H1 (cell line): ENCODE measurements around the gene SMTNL2. TPM values are rescaled to one million over a fixed set of nuclear protein-coding genes. Genes with fewer than 3 reads are reported as not detected.
"Not testable (repeated sequence)": the region's sequence is repeated elsewhere in the genome, so short reads cannot be mapped to it uniquely, and the experiment has no call there.

Experiments used
- CTCF ChIA-PET: fragments of 300-600 bp; sonication (Branson Sonifier 250); formaldehyde crosslinking; loops from one replicate; lab custom pipeline; 2021; ENCODE audit not compliant: partially characterized antibody; lab: Charles Lee
- POLR2A ChIA-PET: fragments of 300-600 bp; sonication (Branson Sonifier 250); formaldehyde crosslinking; loops from one replicate; lab custom pipeline; 2021; ENCODE audit warnings: inconsistent platforms; ENCODE audit not compliant: partially characterized antibody; lab: Charles Lee
- DNase-seq, 2 experiments: peaks; one replicate each; pipeline versions ENCODE4 v3.0.0 to v3.0.0-alpha.2; 2010 to 2022; ENCODE audit warnings: low spot score in 2 of 2, low read depth in 1 of 2, mixed read lengths in 1 of 2
- FAIRE-seq: peaks from 2 replicates; lab custom pipeline; 2011; peaks lifted over from hg19 to GRCh38; lab: Jason Lieb, UNC
- H2AFZ ChIP-seq: 2 replicates; pipeline ENCODE4 v1.8.1; 2012; ENCODE audit warnings: low read length, inconsistent platforms
- H2AK5ac ChIP-seq: 2 replicates; pipeline ENCODE4 v1.6.1; 2013; ENCODE audit warnings: low read depth, low read length
- H2BK120ac ChIP-seq: replicated peaks from 2 replicates; pipeline ENCODE3; 2013; ENCODE audit warnings: low read depth, low read length, inconsistent platforms
- H2BK12ac ChIP-seq: 2 replicates; pipeline ENCODE4 v1.6.1; 2013; ENCODE audit warnings: low read depth, low read length
- H2BK15ac ChIP-seq: 2 replicates; pipeline ENCODE4 v1.6.1; 2013; ENCODE audit warnings: low read length
- H2BK20ac ChIP-seq: 2 replicates; pipeline ENCODE4 v1.6.1; 2013; ENCODE audit warnings: low read length
- H2BK5ac ChIP-seq: 2 replicates; pipeline ENCODE4 v1.6.1; 2013; ENCODE audit warnings: low read depth, low read length
- H3K14ac ChIP-seq: 2 replicates; pipeline ENCODE4 v1.6.1; 2013; ENCODE audit warnings: inconsistent platforms; ENCODE audit not compliant: insufficient read length
- H3K18ac ChIP-seq: 2 replicates; pipeline ENCODE4 v1.6.1; 2013; ENCODE audit warnings: low read length; ENCODE audit errors: extremely low read depth
- H3K23ac ChIP-seq: 2 replicates; pipeline ENCODE4 v1.6.1; 2013; ENCODE audit warnings: inconsistent platforms; ENCODE audit not compliant: insufficient read length
- H3K23me2 ChIP-seq: 2 replicates; pipeline ENCODE4 v1.6.1; 2013; ENCODE audit warnings: low read depth, low read length
- H3K27ac ChIP-seq: 2 replicates; pipeline ENCODE4 v1.6.1; 2011; ENCODE audit warnings: low read depth, low read length, inconsistent platforms
- H3K27me3 ChIP-seq, 4 experiments: replicated peaks in 1 of 4; 1 replicate in 1 of 4; 2 replicates in 3 of 4; pipeline versions ENCODE4 v1.6.1 to v1.8.1; 2011 to 2013; ENCODE audit warnings: low read length in 3 of 4, mild to moderate bottlenecking in 3 of 4, inconsistent platforms in 2 of 4, mixed read lengths in 2 of 4, moderate library complexity in 1 of 4; ENCODE audit not compliant: control insufficient read depth in 3 of 4, insufficient read depth in 3 of 4; ENCODE audit errors: extremely low read depth in 1 of 4
- H3K36me3 ChIP-seq, 4 experiments: 2 replicates each; pipeline versions ENCODE4 v1.6.1 to v1.8.1; 2011 to 2013; ENCODE audit warnings: mild to moderate bottlenecking in 4 of 4, low read length in 3 of 4, moderate library complexity in 2 of 4, control low read depth in 1 of 4, inconsistent platforms in 1 of 4; ENCODE audit not compliant: insufficient read depth in 4 of 4, control insufficient read depth in 2 of 4
- H3K4ac ChIP-seq: replicated peaks from 2 replicates; pipeline ENCODE3; 2013; ENCODE audit warnings: low read length, low read depth, mixed read lengths, inconsistent platforms; ENCODE audit not compliant: insufficient read length
- H3K4me1 ChIP-seq, 4 experiments: replicated peaks in 1 of 4; 1 replicate in 1 of 4; 2 replicates in 3 of 4; pipeline versions ENCODE4 v1.6.1 to v1.8.1; 2011 to 2013; ENCODE audit warnings: low read length in 3 of 4, inconsistent platforms in 2 of 4, mixed read lengths in 1 of 4; ENCODE audit not compliant: insufficient read depth in 4 of 4, control insufficient read depth in 3 of 4
- H3K4me2 ChIP-seq, 2 experiments: 2 replicates each; pipeline versions ENCODE4 v1.6.1 to v1.8.1; 2011 to 2013; ENCODE audit warnings: low read depth in 2 of 2, low read length in 2 of 2, control low read depth in 1 of 2, inconsistent platforms in 1 of 2, mild to moderate bottlenecking in 1 of 2; ENCODE audit not compliant: insufficient read depth in 1 of 2
- H3K4me3 ChIP-seq, 4 experiments: fragments of 200-600, 300-600 bp in 1 of 4; sonication (generic), shearing (Covaris generic), sonication (Bioruptor Twin) in 1 of 4; 2 replicates each; pipeline versions ENCODE4 v1.5.1 to v1.8.1; 2011 to 2016; ENCODE audit warnings: low read length in 4 of 4, low read depth in 3 of 4, control low read depth in 2 of 4, inconsistent platforms in 2 of 4, mild to moderate bottlenecking in 2 of 4, mixed read lengths in 1 of 4, moderate library complexity in 1 of 4; ENCODE audit not compliant: insufficient read depth in 2 of 4; ENCODE audit errors: extremely low read depth in 1 of 4
- H3K56ac ChIP-seq: replicated peaks from 2 replicates; pipeline ENCODE3; 2013; ENCODE audit warnings: low read depth, mild to moderate bottlenecking, mixed read lengths, low read length, inconsistent platforms; ENCODE audit not compliant: insufficient read length
- H3K79me1 ChIP-seq: 2 replicates; pipeline ENCODE4 v1.6.1; 2013; ENCODE audit warnings: low read depth, low read length, control low read depth
- H3K79me2 ChIP-seq, 2 experiments: 2 replicates each; pipeline versions ENCODE4 v1.6.1 to v1.8.1; 2012 to 2013; ENCODE audit warnings: low read length in 2 of 2, mild to moderate bottlenecking in 2 of 2, inconsistent platforms in 1 of 2; ENCODE audit not compliant: insufficient read depth in 2 of 2, control insufficient read depth in 1 of 2
- H3K9ac ChIP-seq, 4 experiments: replicated peaks in 1 of 4; 1 replicate in 1 of 4; 2 replicates in 3 of 4; pipeline versions ENCODE4 v1.6.1 to v1.8.1; 2011 to 2013; ENCODE audit warnings: low read depth in 3 of 4, low read length in 3 of 4, control low read depth in 2 of 4, mild to moderate bottlenecking in 2 of 4, moderate library complexity in 2 of 4, inconsistent platforms in 1 of 4; ENCODE audit errors: extremely low read depth in 1 of 4
- H3K9me3 ChIP-seq, 2 experiments: 2 replicates each; pipeline versions ENCODE4 v1.6.1 to v1.8.1; 2012 to 2013; ENCODE audit warnings: mild to moderate bottlenecking in 2 of 2, moderate library complexity in 2 of 2, control low read depth in 1 of 2, inconsistent platforms in 1 of 2, low read depth in 1 of 2, low read length in 1 of 2, mixed read lengths in 1 of 2; ENCODE audit not compliant: insufficient read depth in 2 of 2
- H4K20me1 ChIP-seq, 2 experiments: replicated peaks in 1 of 2; 2 replicates each; pipeline versions ENCODE3 to v1.8.1; 2011 to 2013; ENCODE audit warnings: inconsistent platforms in 2 of 2, low read length in 2 of 2, mild to moderate bottlenecking in 1 of 2; ENCODE audit not compliant: insufficient read depth in 2 of 2, control insufficient read depth in 1 of 2
- H4K5ac ChIP-seq: 2 replicates; pipeline ENCODE4 v1.6.1; 2013; ENCODE audit warnings: low read length, low read depth, mixed read lengths, inconsistent platforms; ENCODE audit not compliant: insufficient read length
- H4K8ac ChIP-seq: 2 replicates; pipeline ENCODE4 v1.8.0; 2013; ENCODE audit warnings: mild to moderate bottlenecking, moderate library complexity, low read length, inconsistent platforms; ENCODE audit not compliant: insufficient read depth; ENCODE audit errors: extremely low read depth
- H4K91ac ChIP-seq: replicated peaks from 2 replicates; pipeline ENCODE3; 2013; ENCODE audit warnings: low read length, mixed read lengths, inconsistent platforms; ENCODE audit not compliant: insufficient read length
- WGBS, 2 experiments: shearing (Covaris generic) in 1 of 2; methylation state at CpG; one replicate each; pipeline versions ENCODE4 v1.1.6 to v1.1.7; 2013 to 2015; ENCODE audit warnings: low lambda C conversion rate in 2 of 2, mixed read lengths in 2 of 2, inconsistent platforms in 1 of 2, low coverage in 1 of 2, missing lambda C conversion rate in 1 of 2; ENCODE audit not compliant: insufficient replicate concordance in 2 of 2, insufficient coverage in 1 of 2, insufficient read length in 1 of 2; ENCODE audit errors: extremely low coverage in 1 of 2, missing lambda C conversion rate in 1 of 2; 5-methylcytosine and 5-hydroxymethylcytosine counted together
- polyA plus RNA-seq, 7 experiments: library from polyadenylated mRNA; depleted of rRNA in 3 of 7; stranded (reverse) in 5 of 7; unstranded in 2 of 7; fragments of >200 nt in 5 of 7; fragments of 200-250 nt in 2 of 7; gene quantifications; 1 replicate in 5 of 7; 2 replicates in 1 of 7; 4 replicates in 1 of 7; pipeline versions ENCODE4 v1.2.1 to v1.2.3, GENCODE V29; 2011 to 2013; ENCODE audit warnings: missing spikeins in 2 of 7, mixed read lengths in 2 of 7
- total RNA-seq: library from RNA; stranded (reverse); fragmentation: NEBNext Ultra II Directional; extraction: Animal tissue kit (Norgen Biotek cat#: 25700); gene quantifications from 2 replicates; pipeline ENCODE4 v1.2.1, GENCODE V29; 2021

SMTNL2 gene
- total and polyA plus RNA-seq, 2 of the 8 experiments (the other 6 are each of a cell fraction or from before 2014, with no cell fraction given), result 3.6 to 4.5 TPM

DNA sequence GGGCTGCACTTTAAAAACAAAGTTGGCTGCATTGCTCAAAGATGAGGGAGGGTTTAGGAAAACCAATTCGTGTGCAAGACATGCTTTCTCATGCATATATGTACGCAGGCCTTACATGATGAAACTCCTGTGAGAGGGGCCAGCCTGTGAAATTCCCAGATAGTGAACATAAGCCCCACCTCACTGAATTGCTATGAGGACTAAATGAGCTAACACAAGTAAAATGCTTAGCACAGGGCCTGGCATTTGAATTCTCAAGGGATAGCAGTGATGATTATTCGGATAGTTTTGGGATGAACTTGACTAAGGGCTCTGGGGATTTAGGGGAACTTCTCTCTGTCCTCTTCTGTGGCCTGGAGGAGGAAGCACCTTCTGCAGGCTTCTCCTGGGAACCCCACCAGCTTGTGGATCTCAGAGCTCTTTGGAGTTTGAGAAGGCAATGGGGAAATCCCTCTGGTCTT, 40.2 kb downstream of the SMTNL2 start:
- not testable (repeated sequence) for H4K8ac ChIP-seq, H3K4me3 ChIP-seq, H4K91ac ChIP-seq, H3K36me3 ChIP-seq, H3K27ac ChIP-seq, H3K9me3 ChIP-seq, DNase-seq, H3K23me2 ChIP-seq, H3K18ac ChIP-seq, H3K79me2 ChIP-seq, H3K79me1 ChIP-seq, H3K4ac ChIP-seq, H3K4me1 ChIP-seq, FAIRE-seq, H3K9ac ChIP-seq, H2BK15ac ChIP-seq, H4K20me1 ChIP-seq, H2BK20ac ChIP-seq, H2AFZ ChIP-seq, H4K5ac ChIP-seq, H2BK120ac ChIP-seq, H2BK5ac ChIP-seq, H2BK12ac ChIP-seq, H2AK5ac ChIP-seq, H3K27me3 ChIP-seq, H3K56ac ChIP-seq, H3K4me2 ChIP-seq, H3K23ac ChIP-seq, H3K14ac ChIP-seq
- ChIA-PET CTCF (interaction anchor here (0.6 to 7.2 kb wide), 20 partner anchors 9 to 203 kb away, joined by 3 to 170 read pairs (median 4); partner anchors contain the start of genes GGT6 and SMTNL2), POLR2A (interaction anchor here (0.6 to 1.9 kb wide), 5 partner anchors 9 to 69 kb away, joined by 3 to 10 read pairs (median 4); partner anchors contain the start of gene MYBBP1A)
- WGBS, 2 experiments, result 83% methylated on average over 3 of the region's 3 CpGs; no CpG with 5 or more reads in 1 of the 2 experiments
